Heart left ventricle (tissue), 16 donors: ENCODE results near the gene CAMTA1. TPM values are rescaled to one million over a fixed set of nuclear protein-coding genes. Genes with fewer than 3 reads are reported as not detected.

Source experiments
- ATAC-seq, 4 donors: fragments of 200-7000 bp; cut with Tn5 transposase; one replicate each; pipeline ENCODE4 v1.9.1; 2020 to 2022; ENCODE audit warnings: moderate library complexity in 4 of 4, mild to moderate bottlenecking in 3 of 4, moderate number of reproducible peaks in 1 of 4
- DNase-seq, 5 donors: peaks; one replicate each; pipeline ENCODE4 v3.0.0-alpha.2; 2020
- H3K27ac ChIP-seq, 12 donors: fragments of 200-600 bp; sonication (generic) in 4 of 12; one replicate each; pipeline versions ENCODE4 v1.5.0 to v1.8.0; 2016 to 2022; ENCODE audit warnings: mild to moderate bottlenecking in 2 of 12
- H3K27me3 ChIP-seq, 9 donors: fragments of 200-600 bp; sonication (generic) in 2 of 9; one replicate each; pipeline versions ENCODE4 v1.5.1 to v1.8.0; 2016 to 2022; ENCODE audit warnings: mild to moderate bottlenecking in 3 of 9
- H3K36me3 ChIP-seq, 9 donors: fragments of 200-600 bp; sonication (generic) in 2 of 9; one replicate each; pipeline versions ENCODE4 v1.5.0 to v1.8.0; 2018 to 2022; ENCODE audit warnings: mild to moderate bottlenecking in 2 of 9
- H3K4me1 ChIP-seq, 12 donors: fragments of 200-600 bp; sonication (generic) in 4 of 12; one replicate each; pipeline versions ENCODE4 v1.5.0 to v1.8.0; 2016 to 2022; ENCODE audit warnings: mild to moderate bottlenecking in 3 of 12
- H3K4me3 ChIP-seq, 12 donors: fragments of 200-600 bp; sonication (generic) in 4 of 12; one replicate each; pipeline versions ENCODE4 v1.5.0 to v1.8.0; 2017 to 2022; ENCODE audit warnings: mild to moderate bottlenecking in 9 of 12, moderate library complexity in 4 of 12
- H3K9me3 ChIP-seq, 12 donors: fragments of 200-600 bp; sonication (generic) in 4 of 12; one replicate each; pipeline versions ENCODE4 v1.5.0 to v1.8.0; 2016 to 2022; ENCODE audit warnings: mild to moderate bottlenecking in 1 of 12
- CTCF ChIP-seq, 12 donors: fragments of 200-600 bp; sonication (generic) in 4 of 12; IDR thresholded peaks; one replicate each; pipeline versions ENCODE4 v1.5.0 to v1.8.0; 2018 to 2022; ENCODE audit warnings: antibody characterized with exemption in 12 of 12, mild to moderate bottlenecking in 5 of 12
- POLR2A ChIP-seq, 2 donors: fragments of 450-650 bp; IDR thresholded peaks; one replicate each; pipeline ENCODE4 v1.6.1; 2017; ENCODE audit warnings: antibody characterized with exemption in 2 of 2, mild to moderate bottlenecking in 2 of 2, moderate library complexity in 2 of 2
- WGBS, 4 donors: extraction: QIAGEN DNeasy Blood & Tissue Kit in 2 of 4; methylation state at CpG; one replicate each; pipeline versions ENCODE4 v1.1.5 to v1.1.7; 2013 to 2018; 5-methylcytosine and 5-hydroxymethylcytosine counted together
- intact Hi-C, 10 donors: fragments of 100-400 bp; cut with DNase I; formaldehyde crosslinking; loops; one replicate each; pipeline versions ENCODE4 v1.11.1 to v1.14.2; 2022
- polyA plus RNA-seq, 2 donors: library from polyadenylated mRNA; stranded (reverse); fragments of 200-250 nt; gene quantifications; one replicate each; pipeline ENCODE4 v1.2.3, GENCODE V29; 2013
- total RNA-seq, 9 donors: library from RNA; depleted of rRNA in 2 of 9; stranded (reverse); fragments of >200 nt in 2 of 9; fragmentation: NEBNext Ultra II Directional in 3 of 9; extraction: Animal tissue kit (Norgen Biotek cat#: 25700) in 3 of 9; gene quantifications; one replicate each; pipeline versions ENCODE4 v1.1.0 to v1.2.4, GENCODE V29; 2016 to 2023
- donor health status: ischemic (EF 13 %, LVEDD 7.1; RV severe dilation, severe dysfunction).
- donor health status: healthy with polysubstance abuse.
- donor health status: DM: no; HTN: yes; CAD: no.
- donor health status: DM: no; HTN: no; CAD: no.
- donor health status: ischemic (EF 25% LVEDD 6.9; RV normal size, moderate dysfunction).
- donor health status: ischemic (EF 25% LVEDD 5.7; RV mildly dilated, moderate dysfunction).
- donor health status: healthy.
- donor health status: DM: yes; HTN: yes; CAD: no.
- donor health status: ischemic (EF 35%, LVEDD 5.7; RV mildly dilated, moderate dysfunction).
- donor health status: nonischemic (EF 11% LVEDD 7.7; RV severe dilation, severe dysfunction).
- donor health status: DM: yes; HTN: yes; CAD: no.
- donor health status: PGD.
- donor health status: ischemic (EF 29% LVEDD 5.4; RV normal size, mild dysfunction).
- donor health status: nonischemic (EF 23%, LVEDD 6.1; RV moderate dilation, normal function).

The CAMTA1 gene
- total and polyA plus RNA-seq, 11 donors: 114 to 303 (median 137) TPM

GRCh38 chr1:7178336-7178735 is 393.1 kb downstream of the CAMTA1 start:
- DNase-seq: no peak
- Histone ChIP-seq H3K4me1 (no peaks in the 10 kb centered on the region), H3K36me3 (no peaks in the 10 kb centered on the region), H3K9me3 (peaks cover 0 to 29% (median 8%) of the 10 kb centered on the region in 12 donors), H3K27me3 (peaks cover 0 to 6% (median 0%) of the 10 kb centered on the region in 9 donors), H3K27ac (no peak overlapping the region), H3K4me3 (no peak overlapping the region)
- intact Hi-C loops: no loop called here
- no peak for ATAC-seq
- TF ChIP-seq POLR2A (IDR thresholded peaks at IDR 0.05): no peak
- no peak for TF ChIP-seq CTCF (IDR thresholded peaks at IDR 0.05)
- 50 to 58% (median 52%) methylated on average over 4 of the region's 4 CpGs for WGBS, 4 donors

GRCh38 chr1:7178741-7179140 is 393.5 kb downstream of the CAMTA1 start:
- Histone ChIP-seq H3K4me1 (no peaks in the 10 kb centered on the region), H3K36me3 (no peaks in the 10 kb centered on the region), H3K4me3 (no peak overlapping the region), H3K27me3 (peaks cover 0 to 6% (median 0%) of the 10 kb centered on the region in 9 donors), H3K9me3 (peaks cover 0 to 29% (median 8%) of the 10 kb centered on the region in 12 donors), H3K27ac (no peak overlapping the region)
- ATAC-seq: no peak
- intact Hi-C loops: no loop called here
- 52 to 63% (median 55%) methylated on average over 3 of the region's 3 CpGs for WGBS, 4 donors
- TF ChIP-seq CTCF (IDR thresholded peaks at IDR 0.05): no peak
- no peak for TF ChIP-seq POLR2A (IDR thresholded peaks at IDR 0.05)
- no peak for DNase-seq

GRCh38 chr1:7185721-7186120 is 400.5 kb downstream of the CAMTA1 start:
- Histone ChIP-seq H3K36me3 (no peaks in the 10 kb centered on the region), H3K4me1 (no peaks in the 10 kb centered on the region), H3K27me3 (peaks cover 0 to 6% (median 0%) of the 10 kb centered on the region in 9 donors), H3K9me3 (peaks cover 0 to 14% (median 6%) of the 10 kb centered on the region in 12 donors), H3K27ac (no peak overlapping the region), H3K4me3 (no peak overlapping the region)
- 65 to 77% (median 72%) methylated on average over 8 of the region's 8 CpGs for WGBS, 4 donors
- TF ChIP-seq POLR2A (IDR thresholded peaks at IDR 0.05): no peak
- TF ChIP-seq CTCF (IDR thresholded peaks at IDR 0.05): no peak
- no peak for ATAC-seq
- intact Hi-C loops: no loop called here
- no peak for DNase-seq

GRCh38 chr1:7186382-7187111 is 401.3 kb downstream of the CAMTA1 start:
- ATAC-seq (no peak), DNase-seq (no peak)
- peaks cover 0 to 6% (median 0%) of the 10 kb centered on the region in 9 donors for H3K27me3 ChIP-seq
- H3K4me1 ChIP-seq: no peaks in the 10 kb centered on the region
- peaks cover 0 to 7% (median 0%) of the 10 kb centered on the region in 12 donors for H3K9me3 ChIP-seq
- 48 to 63% (median 55%) methylated on average over 8 of the region's 8 CpGs for WGBS, 4 donors
- intact Hi-C loops: no loop called here
- no peaks in the 10 kb centered on the region for H3K36me3 ChIP-seq
- no peak overlapping the region for H3K4me3 ChIP-seq
- TF ChIP-seq CTCF (IDR thresholded peaks at IDR 0.05) (no peak), POLR2A (IDR thresholded peaks at IDR 0.05) (no peak)
- no peak overlapping the region for H3K27ac ChIP-seq
